GM12891 (cell line): ENCODE results near the gene TFAP2B. TPM values are rescaled to one million over a fixed set of nuclear protein-coding genes. Genes with fewer than 3 reads are reported as not detected.

Experiments used
- DNase-seq: peaks from one replicate; pipeline ENCODE4 v3.0.0; 2011; ENCODE audit warnings: low spot score; ENCODE audit not compliant: insufficient read length
- FAIRE-seq: peaks from 2 replicates; lab custom pipeline; 2011; peaks lifted over from hg19 to GRCh38; lab: Jason Lieb, UNC
- PAX5 ChIP-seq: IDR thresholded peaks from 2 replicates; pipeline ENCODE4 v1.6.1; 2011; ENCODE audit warnings: low read length, moderate library complexity, mild to moderate bottlenecking; ENCODE audit not compliant: insufficient read depth, severe bottlenecking
- POLR2A ChIP-seq: IDR thresholded peaks from 2 replicates; pipeline ENCODE4 v1.6.1; 2011; ENCODE audit warnings: low read depth, low read length, control low read depth
- POLR2AphosphoS5 ChIP-seq: IDR thresholded peaks from 2 replicates; pipeline ENCODE4 v1.6.1; 2011; ENCODE audit warnings: low read depth, low read length, control low read depth
- POU2F2 ChIP-seq: IDR thresholded peaks from 2 replicates; pipeline ENCODE4 v1.6.1; 2011; ENCODE audit warnings: low read depth, mild to moderate bottlenecking, control low read depth, low read length, moderate library complexity
- SPI1 ChIP-seq: IDR thresholded peaks from 2 replicates; pipeline ENCODE4 v1.6.1; 2011; ENCODE audit warnings: low read depth, low read length, control low read depth
- TAF1 ChIP-seq: IDR thresholded peaks from 2 replicates; pipeline ENCODE4 v1.6.1; 2011; ENCODE audit warnings: low read depth, low read length, control low read depth
- polyA plus RNA-seq: library from polyadenylated mRNA; unstranded; fragments of >200 nt; gene quantifications from one replicate; pipeline ENCODE4 v1.2.1, GENCODE V29; 2012; ENCODE audit warnings: low read depth, missing spikeins, inconsistent platforms; ENCODE audit not compliant: missing spikeins

Gene TFAP2B
- not detected for polyA plus RNA-seq

DNA sequence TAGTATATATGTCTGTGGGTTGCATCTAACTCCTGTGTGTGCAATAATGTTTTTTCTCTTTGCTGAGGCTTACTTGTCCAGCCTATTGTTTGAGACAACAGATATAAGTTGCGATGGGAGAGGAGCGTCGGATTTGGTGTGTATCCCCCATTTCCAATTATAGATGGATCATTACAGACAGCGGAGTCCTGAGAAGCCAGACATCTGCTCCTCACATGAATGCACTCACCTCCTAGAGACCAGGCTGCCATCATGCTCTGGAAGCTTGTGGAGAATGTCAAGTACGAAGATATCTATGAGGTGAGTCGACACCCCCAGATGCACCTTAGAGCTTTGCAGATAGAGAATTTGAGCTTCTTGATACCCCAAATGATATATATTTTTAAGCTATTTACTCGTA, at the start of gene TFAP2B:
Gene TFAP2B (plus strand): TSS at position 199 of the 400 bp plus-strand sequence. CDS start 21 bp downstream, at position 220.
- FAIRE-seq (no peak), DNase-seq (no peak)
- TF ChIP-seq POLR2A, result no peak
- no peak for TF ChIP-seq TAF1
- no peak for TF ChIP-seq SPI1
- TF ChIP-seq POU2F2, result no peak
- no peak for TF ChIP-seq PAX5

DNA sequence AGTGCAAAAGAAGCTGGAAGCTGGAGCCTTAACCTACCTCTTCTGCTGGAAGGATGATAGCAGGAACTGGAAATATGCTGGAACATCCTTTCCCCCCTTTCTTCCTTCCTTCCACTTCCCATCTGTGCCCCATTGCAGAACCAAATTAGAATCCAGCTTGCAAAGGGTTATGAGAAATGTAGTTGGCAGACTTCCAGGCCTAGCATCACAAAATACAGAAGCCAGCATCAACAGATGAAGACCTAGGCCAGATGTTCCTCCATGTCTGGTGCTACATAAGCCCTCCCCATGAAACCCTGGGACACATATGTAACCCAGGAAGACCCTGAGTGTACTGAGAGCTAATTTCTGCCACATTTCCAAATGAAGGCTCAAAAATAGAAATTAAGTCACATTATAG, 40.0 kb upstream of the TFAP2B start:
- no peak for DNase-seq

DNA sequence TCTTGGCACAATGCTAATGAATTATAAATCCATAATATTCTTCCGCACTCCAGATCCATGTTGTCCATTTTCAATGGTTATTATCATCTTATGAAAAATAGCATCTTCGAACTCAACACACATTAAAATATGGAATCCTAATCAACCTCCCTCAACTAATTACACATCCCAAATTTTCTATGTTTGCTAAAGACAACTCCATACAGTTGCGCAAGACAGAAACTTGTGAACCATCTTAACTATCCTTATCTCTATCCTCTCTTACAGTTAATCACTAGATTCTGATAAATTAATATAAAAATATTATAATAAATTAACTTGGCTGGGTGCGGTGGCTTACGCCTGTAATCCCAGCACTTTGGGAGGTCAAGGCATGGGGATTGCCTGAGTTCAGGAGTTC, 38.3 kb upstream of the TFAP2B start:
- FAIRE-seq (no peak), DNase-seq (no peak)
- TF ChIP-seq SPI1, result no peak
- no peak for TF ChIP-seq POLR2AphosphoS5
- no peak for TF ChIP-seq PAX5
- no peak for TF ChIP-seq POU2F2
- no peak for TF ChIP-seq TAF1
- TF ChIP-seq POLR2A, result no peak

More for the DNA sequence above, 40.0 kb upstream of the TFAP2B start:
- FAIRE-seq, result no peak
- TF ChIP-seq PAX5 (no peak), POU2F2 (no peak), POLR2AphosphoS5 (no peak), POLR2A (no peak), SPI1 (no peak), TAF1 (no peak)

DNA sequence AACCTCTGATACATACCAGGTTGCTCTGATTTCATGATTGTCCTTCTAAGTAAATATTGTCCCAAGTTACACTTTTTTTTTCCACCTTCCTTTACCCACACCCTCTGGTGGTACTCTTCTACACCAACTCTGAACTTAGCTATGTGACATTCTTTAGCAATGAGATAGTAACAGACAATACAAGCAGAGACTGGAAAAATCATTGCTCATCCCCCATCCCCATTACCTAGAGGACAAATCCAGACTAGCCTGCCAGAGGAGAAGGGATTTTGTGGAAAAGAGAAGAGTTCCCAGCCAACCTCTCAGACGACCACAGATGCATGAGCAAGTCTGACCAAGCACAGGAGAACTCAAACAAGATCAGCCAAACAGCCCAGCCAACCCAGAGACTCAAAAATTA, 32.8 kb upstream of the TFAP2B start:
- FAIRE-seq, result no peak
- TF ChIP-seq SPI1 (no peak), TAF1 (no peak), POU2F2 (no peak), PAX5 (no peak), POLR2AphosphoS5 (no peak), POLR2A (no peak)
- DNase-seq, result no peak

DNA sequence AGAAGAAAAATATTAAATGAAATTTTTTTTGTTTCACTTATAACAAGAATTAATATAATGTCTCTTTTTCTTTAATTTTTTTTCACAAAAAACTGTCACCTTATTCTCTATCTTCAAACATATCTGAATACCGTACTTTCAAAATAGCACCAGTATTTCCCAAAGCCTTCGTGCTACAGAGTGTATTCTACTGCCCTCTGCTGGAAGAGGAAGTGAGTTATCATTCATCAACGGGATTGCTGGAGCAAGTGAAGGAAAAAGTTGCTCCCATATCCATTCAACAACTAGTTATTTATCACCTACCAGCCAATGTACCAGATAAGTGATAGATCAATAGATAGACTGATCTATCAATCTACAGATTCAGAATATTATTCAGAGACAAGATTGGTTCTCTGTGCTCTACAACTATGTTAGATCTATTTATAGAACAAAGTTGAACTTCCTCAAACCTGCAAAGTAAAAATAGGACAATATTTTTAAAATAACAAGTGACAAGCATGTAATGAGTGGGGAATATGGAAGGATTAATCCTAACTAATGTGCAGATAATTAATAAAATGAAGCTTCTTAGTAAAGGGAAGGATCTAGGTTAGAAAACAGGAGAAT, 26.7 kb upstream of the TFAP2B start:
- FAIRE-seq, result peak; percentile 52
- TF ChIP-seq POLR2A (no peak), SPI1 (peak; percentile 49)
- DNase-seq, result no peak

DNA sequence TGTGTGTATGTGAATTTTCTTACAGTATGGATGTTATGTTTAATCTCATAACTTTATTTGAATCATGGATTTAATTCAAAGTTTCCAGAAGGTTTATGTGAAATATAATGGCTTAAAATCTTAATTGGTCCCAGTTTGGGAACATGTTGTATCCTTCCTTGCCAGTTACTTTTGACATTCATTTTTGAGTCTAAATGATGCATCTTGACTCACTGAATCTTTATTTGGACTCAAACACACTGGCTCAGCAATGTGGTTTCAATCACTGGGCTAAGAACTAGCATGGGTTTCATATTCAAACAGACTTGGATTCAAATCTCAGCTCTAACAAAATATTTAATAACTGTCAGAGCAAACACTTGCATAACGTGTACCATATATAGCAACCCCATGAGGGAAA, 25.9 kb upstream of the TFAP2B start:
- DNase-seq (no peak), FAIRE-seq (no peak)
- TF ChIP-seq POLR2A (no peak), POU2F2 (no peak), PAX5 (no peak), TAF1 (no peak)

DNA sequence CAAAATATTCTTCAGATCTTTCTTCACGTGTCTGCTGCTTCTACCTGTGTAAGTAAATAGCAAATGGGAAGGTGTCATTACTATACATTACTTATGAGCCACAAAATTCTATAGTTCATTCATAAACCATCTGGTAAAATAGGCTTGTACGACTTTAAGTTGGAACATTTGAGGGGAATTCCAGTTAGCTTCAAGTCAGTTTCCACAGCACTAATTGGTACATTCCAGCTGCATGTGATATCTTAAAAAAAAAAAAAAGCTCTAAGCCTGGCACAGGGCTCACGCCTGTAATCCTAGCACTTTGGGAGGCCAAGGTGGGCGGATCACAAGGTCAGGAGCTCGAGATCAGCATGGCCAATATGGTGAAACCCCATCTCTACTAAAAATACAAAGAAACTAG, 23.1 kb upstream of the TFAP2B start:
- FAIRE-seq, result no peak
- TF ChIP-seq POLR2A (no peak), PAX5 (no peak), POLR2AphosphoS5 (no peak), SPI1 (no peak), POU2F2 (no peak), TAF1 (no peak)

DNA sequence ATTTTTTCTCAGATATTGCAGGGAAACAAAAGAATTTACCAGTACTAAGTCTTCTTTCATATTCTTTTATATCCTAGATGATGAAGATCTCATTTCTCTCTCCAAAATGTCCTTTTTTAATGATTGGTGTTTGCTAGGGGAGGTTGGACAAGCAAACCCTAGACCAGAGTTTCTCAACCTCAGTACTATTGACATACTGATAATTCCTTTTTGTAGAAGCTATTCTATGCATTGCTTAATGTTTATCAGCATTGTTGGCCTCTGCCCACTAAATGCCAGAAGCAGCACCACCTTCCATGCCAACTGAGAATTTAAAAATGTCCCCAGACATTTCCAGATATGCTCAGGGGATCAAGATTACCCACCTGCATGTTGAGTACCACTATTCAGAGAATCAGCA, 14.4 kb upstream of the TFAP2B start:
- FAIRE-seq, result no peak
- no peak for TF ChIP-seq POLR2AphosphoS5
- TF ChIP-seq POLR2A, result no peak

More for the DNA sequence above, 23.1 kb upstream of the TFAP2B start:
- DNase-seq, result no peak

DNA sequence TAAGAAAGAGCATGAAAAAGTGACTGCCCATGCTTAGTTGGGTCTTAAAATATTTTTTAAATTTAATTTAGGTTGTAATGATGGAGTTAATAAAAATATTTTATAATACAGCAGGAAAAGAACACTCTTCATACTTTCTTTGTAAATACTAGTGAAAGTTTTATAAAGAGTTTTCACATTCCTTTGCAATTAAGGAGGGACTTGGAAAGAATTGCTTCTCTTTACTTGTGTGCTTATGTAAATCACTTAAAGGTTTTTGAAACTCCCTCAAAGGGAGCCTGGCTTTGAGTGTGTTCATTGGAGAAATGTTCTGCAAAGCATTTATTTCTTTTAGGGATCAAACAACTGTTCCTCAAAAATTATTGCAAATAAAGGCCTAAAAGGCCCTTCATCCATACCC, 11.6 kb upstream of the TFAP2B start:
- FAIRE-seq (no peak), DNase-seq (no peak)
- TF ChIP-seq SPI1 (no peak), POLR2A (no peak), PAX5 (no peak), POLR2AphosphoS5 (no peak), POU2F2 (no peak), TAF1 (no peak)

More for the DNA sequence above, 14.4 kb upstream of the TFAP2B start:
- DNase-seq, result no peak

DNA sequence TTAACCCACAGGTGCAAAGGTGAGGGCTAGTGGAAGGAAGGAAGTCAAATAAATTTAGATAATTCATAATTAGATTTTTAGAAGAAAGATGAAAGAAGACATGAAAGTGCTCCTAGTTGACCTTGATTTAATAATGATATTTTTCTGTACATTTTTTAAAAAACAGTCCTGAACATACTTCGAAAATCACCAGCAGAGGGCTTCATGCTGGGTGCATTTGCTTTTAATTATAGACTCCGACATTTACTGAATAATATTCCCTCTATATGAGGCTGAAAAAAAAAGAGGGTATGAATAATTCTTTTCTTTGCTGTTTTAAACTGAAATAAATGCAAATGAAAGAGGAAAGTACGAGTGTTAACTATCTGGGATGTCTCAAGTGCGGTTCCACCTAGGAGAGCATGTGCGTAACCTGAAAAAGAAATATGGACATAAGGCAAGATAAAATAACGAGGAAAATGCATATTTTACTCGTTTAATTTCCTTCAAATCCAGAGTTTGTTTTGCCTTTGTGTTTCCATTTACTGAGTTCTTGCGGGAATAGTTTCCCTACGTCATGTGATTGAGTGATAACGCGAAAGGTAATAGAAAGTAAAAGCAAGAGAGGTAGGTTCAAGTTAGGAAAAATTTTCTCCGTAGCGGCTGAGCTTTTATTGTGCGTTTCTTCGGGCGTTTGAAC, 3.1 kb upstream of the TFAP2B start:
- no peak for FAIRE-seq

More for the DNA sequence above, 3.1 kb upstream of the TFAP2B start:
- TF ChIP-seq PAX5 (no peak), POLR2A (no peak), POU2F2 (no peak), SPI1 (no peak), TAF1 (no peak), POLR2AphosphoS5 (no peak)
- DNase-seq, result no peak
